Stimulated activated CD4-positive, alpha-beta T cell treated with anti-CD3 and anti-CD28 coated beads, TNF-alpha, amount 100 ng/mL, for 24 hours (primary cell): ENCODE results near the gene MAP2K6.

Experiments used
- DNase-seq, 3 experiments: peaks; one replicate each; pipeline ENCODE4 v3.0.0-alpha.2; 2020; ENCODE audit warnings: low read depth in 3 of 3

MAP2K6 gene

DNA sequence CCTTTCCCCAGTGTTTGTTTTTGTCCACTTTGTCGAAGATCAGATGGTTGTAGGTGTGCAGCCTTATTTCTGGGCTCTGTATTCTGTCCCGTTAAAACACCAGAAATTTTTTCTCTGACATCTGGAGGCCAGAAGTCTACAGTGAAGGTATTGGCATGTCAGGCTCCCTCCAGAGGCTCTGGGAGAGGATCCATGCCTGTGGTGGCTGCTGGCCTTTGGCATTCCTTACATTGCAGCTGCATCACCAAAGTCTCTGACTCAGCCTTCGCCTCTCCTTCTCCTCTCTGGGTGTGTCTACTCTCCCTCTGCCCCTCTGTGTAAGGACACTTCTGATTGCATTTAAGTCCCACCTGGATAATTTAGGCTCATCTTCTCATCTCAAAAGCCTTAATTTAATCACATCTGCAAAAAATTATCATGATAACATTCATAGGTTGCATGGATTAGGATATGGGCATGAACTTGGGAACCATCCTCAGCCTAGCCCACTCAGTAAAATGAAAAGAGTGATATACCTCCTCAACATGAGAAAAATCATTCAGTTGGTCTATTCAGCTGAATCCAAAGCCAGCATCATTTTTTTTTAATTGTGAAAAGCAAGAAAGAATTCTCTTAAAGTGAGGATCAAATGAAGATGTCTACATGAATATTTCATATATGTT lies 78.0 kb downstream of the MAP2K6 start:
- no peak for DNase-seq

DNA sequence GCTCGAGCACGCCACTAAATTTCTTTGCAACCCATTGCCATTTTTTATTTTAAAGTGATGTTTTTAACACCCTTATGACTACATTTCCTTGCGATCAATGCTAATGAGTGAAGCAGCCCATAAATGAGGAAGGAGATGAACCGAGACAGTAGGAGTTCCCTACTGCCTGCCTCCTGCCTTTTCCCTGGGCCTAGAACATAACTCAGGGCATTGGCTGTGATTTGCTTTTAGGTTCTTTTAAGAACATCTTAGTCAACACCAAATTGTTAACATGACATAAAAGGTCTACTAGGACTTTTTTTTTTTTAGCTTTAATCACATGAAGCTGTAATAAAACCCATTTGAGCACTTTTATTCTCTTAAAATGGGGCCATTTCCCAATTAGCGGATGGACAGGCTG lies 81.3 kb downstream of the MAP2K6 start:
- no peak for DNase-seq

DNA sequence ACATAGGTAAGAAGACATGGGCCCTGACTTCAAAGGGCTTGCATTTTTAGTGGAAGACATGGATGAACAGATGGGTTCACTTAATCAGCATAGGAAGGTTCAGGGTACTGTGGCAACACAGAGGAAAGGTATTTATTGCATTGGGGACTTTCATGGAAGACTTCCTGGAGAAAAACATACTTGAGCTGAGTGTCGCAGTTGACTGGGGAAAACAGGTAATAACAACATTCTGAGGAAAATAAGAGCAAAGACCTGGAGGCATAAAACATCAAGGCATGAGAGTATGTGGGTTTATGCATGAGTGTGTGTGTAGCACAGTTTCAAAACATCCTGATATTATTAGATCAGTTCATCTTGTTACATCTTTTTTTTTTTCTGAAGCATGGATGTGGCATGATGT lies 82.7 kb downstream of the MAP2K6 start:
- DNase-seq: no peak

DNA sequence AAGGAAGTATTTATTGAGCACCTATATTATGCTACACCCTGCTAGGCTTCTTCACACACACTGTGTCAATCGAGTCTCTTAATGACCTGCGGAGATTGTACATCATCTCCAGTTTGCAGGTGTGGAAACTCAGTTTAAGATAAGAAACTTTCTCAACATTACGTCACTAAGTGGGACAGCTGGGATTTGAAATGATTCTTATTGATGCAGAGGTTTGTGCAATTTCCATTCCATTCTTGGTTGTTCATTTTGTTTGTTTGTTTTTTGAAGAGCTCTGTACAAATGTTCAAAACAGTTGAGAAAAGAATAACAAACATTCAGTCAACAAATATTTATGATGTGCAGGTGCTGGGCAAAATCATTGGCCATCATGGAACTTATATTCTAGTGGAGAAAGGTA lies 84.8 kb downstream of the MAP2K6 start:
- DNase-seq: no peak

DNA sequence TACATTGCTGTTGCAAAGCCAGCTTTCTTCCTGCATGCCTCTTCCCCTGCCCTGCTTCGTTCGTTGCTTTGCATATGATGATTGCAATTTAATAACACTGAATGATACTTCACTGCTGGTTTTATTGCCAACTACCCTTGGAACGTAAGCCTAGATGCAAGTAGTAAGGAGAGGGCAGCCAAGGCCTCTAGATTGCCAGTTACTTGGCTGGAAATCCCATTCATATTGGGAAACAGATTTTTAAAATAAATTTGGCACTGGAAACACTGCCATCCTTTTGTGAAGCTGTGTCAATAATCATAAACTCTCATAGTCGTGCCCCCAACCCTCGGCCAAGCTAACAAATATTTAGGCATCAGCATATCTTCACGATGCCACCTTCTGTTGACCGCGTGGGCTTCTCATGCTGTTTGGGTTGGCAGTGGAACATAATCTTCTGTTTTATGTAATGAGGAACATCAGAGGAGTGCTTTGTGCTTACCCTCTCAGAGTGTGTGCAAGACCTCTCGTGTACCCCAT lies 86.5 kb downstream of the MAP2K6 start:
- no peak for DNase-seq

DNA sequence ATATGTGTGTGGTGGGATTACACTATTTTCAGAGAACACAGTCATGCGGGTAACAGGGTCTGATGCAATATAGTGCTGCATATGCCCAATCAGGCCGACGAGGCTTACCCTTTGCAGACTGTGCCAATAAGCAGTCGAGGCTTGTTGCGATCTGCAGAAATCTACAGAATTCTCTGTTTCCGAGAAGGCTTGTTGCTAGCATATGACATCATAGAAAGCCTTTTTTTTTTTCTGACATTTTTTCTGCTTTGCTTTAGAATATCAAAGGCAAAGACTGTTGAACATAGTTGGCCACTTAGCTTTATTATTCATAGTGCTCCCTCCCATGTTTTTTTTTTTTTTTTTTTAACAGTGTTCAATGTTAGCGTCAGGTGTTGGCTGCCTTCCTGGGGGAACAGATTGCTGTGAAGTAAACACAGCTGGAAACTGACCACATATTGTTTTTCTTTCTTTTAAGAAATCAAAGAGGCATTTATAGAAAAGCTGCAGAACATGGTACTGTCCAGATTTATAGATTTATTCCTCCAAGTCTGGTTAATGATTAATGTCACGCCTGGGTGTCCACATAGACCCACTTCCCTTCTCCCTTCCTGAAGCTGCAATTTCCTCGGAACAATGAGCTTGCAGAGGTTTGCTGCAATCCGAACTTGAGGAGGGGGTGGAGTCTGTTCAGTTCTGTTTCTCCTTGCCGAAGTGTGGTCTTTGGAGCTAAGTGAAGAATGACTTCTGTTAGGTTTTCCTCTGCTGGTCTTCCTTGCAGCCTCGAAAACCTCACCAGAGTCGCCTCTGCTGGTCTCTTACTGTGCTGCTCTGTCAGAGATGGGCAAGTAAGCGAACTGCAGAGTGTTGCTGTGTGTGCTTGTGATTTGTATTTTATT lies 87.3 kb downstream of the MAP2K6 start:
- DNase-seq: no peak

DNA sequence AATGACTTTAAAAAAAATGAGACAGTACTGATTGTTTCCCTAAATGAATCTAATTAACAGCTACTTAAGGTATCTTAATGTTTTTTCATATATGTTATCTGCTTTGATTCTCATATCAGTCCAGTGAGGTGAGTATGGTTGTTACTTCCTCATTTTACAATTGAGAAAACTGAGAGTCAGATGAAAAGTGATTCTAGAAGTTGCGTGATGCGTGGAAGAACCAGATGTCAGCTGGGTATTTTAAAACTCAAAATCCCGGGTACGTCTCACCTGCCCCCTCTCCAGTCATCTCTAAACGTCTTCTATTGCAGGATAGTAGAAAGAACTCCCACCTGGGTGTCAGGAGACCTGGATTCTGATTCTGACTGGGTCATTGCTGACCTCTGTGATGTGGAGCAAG lies 89.2 kb downstream of the MAP2K6 start:
- no peak for DNase-seq

DNA sequence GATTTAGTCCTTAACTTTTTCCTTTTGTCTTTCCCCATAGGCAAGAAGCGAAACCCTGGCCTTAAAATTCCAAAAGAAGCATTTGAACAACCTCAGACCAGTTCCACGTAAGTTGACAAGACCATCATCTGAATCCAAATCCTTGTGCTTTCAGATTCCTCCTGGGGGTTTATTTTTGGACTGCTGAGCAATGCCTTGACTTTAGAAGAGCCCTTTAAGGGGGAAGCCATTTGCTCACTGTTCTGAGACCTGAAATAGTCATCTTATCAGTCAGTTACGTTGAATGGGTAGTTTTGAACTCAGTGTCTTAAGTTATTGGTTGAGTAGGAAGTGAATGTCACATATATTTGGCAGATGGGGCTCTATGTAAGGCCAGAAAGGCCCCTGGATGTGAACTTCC lies 91.2 kb downstream of the MAP2K6 start:
- DNase-seq: no peak

DNA sequence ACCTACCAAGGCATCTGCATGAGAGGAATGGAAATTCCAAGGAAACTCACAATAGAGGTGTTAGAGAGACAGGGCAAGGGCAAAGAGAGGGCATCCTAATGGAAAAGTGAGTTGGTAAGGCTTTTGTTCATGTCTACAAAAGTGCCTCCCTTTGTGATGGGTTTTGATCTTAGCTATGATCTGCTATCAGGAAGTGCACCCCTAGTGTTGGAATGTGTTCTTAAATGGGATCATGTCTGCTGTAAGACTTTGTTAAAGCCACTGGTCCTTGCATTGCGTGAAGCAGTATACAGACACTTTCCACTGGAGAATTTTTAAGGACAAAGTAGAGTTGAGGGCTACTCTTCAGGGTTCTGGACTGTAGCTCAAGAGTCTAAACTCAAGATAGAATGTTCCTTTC lies 92.0 kb downstream of the MAP2K6 start:
- no peak for DNase-seq

DNA sequence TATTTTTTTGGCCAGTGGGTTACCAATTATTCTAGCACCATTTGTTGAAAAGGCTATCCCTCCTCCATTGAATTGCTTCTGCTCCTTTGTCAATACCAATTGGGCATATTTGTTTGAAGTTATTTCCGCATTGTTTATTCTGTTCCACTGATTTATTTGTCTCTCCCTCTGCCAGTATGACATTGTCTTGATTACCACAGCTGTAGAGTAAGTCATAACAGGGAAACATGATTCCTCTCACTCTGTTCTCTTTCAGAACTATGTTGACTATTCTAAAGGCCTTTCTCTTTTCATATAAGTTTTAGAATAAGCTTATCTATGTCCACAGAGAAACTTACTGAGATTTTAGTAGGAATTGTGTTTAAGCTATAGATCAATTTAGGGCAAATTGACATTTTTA lies 94.3 kb downstream of the MAP2K6 start:
- no peak for DNase-seq

DNA sequence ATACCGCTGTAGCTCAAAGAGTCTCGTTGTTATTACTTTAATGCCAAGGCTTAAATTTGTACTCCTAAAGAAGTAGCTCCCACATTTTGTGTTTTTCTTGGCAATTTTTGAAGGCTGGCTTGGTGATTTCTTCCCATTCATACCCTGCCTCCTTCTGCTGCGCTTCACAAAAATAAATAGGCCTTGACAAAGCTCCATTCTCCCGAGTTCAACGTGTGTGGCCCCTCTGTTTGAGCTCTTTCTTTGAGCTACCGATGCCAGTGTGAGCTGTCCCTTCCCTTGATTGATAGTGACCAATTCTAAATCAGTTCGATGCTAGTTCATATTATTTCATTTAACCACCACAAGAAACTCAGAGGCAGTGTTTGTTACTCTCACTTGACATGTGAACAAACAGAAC lies 96.8 kb downstream of the MAP2K6 start:
- no peak for DNase-seq

DNA sequence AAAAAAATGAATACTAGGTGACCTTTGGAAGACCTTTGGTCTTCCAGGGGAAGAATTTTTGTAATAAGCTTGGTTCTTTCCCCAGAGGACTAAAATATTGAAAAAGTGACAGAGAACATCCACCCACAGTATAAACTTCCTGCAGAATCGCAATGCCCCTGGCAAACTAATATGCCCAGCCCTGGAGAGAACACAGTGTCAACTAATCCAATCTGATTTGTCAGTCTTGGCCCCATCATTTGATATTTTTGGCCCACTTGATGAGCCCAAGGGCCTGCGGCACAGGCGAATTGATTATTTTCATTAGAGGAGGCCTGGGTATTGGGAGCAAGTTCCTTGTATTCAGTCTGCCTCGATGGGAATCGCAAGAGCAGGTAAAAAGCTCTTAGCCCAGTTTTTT lies 98.4 kb downstream of the MAP2K6 start:
- DNase-seq: no peak

DNA sequence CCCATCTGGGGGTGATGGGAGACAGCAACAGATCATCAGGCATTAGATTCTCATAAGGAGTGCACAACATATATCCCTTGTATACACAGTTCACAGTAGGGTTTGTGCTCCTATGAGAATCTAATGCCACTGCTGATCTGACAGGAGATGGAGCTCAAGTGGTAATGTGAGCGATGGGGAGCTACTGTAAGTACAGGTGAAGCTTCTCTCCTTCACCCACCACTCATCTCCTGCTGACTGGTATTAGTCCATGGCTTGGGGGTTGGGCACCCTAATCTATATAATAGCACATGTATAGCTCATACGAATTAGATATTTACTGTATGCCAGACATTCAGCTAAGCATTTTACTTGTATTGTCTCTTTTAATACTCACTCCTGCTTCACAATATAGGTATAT lies 101.7 kb downstream of the MAP2K6 start:
- no peak for DNase-seq

DNA sequence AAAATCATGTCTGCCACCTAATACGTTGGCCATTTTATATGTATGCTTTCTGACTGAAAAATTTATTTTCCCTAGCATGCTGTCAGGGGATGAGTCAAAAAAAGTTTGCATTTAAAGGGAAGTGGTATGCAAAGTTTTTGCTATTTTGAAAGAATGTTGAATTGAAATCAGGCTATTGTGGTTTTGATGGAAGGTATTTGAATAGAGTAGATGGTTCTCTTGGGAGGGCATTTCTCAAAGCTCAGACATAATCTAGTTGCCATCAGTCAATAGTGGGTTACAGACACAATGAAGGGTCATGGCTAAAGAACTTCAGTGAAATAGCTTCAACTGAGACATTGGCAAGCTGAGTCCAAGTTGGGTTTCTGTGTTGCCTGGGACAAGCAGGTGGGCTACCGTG lies 102.4 kb downstream of the MAP2K6 start:
- DNase-seq: no peak

DNA sequence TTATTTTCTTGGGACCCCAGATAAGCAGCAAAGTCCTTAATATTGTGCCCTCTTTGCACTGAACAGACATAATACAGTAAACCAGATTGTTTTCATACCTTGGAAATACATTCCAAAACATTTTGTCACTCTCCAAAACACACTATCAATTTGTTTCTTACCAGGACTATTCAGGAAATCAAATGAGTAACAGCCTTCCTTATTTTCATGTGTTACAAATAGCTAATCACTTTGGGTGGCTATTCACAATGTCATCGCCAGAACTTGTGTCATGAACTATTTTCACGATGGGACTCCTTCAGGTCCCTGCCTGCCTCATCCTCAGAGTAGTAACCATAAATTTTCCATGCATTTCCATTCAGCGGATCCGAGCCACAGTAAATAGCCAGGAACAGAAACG lies 104.5 kb downstream of the MAP2K6 start:
- no peak for DNase-seq

DNA sequence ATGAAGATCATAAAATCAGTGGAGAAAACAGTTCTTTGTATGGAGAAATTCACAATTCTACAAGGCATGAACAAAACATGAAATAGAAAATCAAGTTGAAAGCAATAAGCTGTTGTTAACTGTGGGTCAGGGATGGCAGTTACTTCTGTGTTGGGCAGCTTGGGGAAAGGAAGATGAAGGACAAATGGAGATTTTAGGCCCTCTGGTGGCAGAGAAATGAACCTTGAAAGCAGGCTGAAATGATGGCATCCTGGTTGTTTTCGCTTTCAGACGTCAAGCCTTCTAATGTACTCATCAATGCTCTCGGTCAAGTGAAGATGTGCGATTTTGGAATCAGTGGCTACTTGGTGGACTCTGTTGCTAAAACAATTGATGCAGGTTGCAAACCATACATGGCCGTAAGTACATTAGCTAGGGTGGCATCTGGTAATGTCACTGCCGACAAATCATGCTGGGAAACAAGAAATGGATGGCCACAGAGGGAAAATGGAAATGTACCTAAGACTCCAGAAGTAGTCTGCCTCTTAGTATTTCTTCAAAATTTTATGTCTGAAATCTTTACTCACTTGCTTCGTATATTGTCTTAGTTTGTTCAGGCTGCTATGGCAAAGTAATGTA lies 108.9 kb downstream of the MAP2K6 start:
- DNase-seq: no peak

DNA sequence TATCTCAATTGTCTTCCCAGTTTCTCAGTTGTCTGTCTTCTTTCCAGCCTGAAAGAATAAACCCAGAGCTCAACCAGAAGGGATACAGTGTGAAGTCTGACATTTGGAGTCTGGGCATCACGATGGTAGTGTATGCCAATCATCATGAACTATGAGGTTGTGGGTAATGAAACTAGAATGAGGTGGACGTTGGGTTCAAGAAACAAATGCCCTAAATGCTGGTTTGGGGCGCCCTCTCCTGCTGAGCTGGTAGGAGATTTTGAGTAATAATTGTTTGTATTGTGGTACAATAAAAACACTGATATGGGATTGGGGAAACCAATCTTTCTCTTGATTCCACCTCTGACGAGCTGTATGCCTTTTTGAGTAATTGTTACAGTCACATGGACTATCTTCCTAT lies 110.4 kb downstream of the MAP2K6 start:
- DNase-seq: no peak

DNA sequence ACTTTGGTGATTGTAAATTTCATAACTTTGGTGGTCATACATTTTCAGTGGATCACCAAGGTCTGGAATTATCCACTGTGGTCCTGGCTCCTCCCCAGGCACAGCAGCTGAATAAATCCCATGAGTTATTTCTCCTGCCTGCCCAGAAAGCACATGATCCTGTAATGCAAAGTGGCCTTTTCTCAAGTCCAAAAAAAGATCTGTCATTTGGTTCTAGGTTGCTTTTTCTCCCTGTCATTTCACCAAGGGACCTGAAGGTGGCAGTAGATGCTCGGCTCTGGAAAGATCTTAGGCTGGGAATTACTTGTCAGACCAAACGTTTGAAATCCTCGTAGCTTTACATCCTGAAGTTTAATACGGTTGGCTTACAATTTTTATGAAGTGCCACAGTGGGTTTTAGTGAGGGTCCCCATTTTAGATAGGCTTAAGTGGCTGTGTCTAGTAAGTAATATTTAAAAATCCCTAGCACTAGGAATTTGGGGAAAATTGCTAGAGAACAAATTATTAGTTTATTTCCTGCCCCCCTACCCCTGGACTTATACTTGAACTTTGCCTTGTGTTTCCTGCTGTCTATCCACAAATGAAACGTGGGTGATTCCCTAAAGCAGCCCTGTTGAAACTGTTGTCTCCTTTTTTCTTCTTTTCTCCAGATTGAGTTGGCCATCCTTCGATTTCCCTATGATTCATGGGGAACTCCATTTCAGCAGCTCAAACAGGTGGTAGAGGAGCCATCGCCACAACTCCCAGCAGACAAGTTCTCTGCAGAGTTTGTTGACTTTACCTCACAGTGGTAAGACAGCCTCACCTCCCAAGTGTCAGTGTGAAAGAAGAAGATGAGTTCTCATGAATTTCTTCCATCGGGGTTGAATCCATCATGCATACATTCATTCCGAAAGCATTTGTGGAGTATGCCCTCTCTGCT lies 111.7 kb downstream of the MAP2K6 start:
- DNase-seq: no peak

DNA sequence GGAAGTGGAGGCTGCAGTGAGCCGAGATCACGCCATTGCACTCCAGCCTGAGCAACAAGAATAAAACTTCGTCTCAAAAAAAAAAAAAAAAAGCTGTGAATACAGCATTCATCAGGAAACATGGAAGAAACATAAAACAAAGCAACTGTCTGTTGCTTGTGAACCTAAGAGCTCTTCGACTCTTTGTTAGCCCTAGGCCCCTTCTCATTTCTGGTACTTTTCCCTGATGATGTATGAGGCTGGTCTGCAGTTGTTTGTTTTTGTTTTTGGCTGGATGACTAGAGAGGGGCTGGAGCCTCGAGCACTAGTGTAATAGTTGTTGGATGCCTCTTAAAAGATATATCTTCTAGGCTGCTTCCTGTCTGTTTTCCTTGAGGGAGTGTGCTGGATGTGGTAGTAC lies 113.5 kb downstream of the MAP2K6 start:
- DNase-seq: no peak

DNA sequence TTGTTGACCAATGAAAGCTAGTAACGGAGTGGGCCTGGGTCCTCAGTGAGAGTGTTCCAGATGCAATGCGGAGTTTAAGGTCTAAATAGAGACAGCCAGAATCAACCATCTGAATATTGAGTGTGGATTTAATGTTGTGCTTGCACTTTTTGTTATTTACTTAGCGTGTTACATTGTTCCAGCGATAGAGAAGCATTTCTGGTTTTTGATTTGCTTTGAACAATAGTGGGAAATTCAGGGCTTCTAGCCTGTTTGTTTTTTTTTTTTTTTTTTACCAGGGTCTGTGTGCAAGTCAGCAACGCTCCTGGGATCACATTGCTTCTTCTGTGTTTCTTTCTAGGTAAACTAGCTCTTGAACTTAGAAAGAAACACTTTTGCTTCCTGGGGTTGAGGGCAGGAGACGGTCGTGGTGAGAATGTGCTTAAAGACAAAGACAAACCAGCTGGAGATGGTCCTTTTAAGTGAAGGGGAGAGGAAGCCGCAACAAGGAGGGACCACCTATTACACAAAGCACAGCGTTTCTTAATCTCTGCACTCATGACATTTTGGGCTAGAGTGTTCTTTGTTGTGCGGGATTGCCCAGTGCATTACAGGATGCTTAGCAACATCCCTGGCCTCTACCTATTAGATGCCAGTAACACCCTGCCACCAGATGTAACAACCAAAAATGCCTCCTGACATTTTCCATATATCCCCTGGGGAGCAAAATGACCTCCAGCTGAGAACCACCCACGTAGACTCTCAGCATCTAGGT lies 119.2 kb downstream of the MAP2K6 start:
- no peak for DNase-seq

DNA sequence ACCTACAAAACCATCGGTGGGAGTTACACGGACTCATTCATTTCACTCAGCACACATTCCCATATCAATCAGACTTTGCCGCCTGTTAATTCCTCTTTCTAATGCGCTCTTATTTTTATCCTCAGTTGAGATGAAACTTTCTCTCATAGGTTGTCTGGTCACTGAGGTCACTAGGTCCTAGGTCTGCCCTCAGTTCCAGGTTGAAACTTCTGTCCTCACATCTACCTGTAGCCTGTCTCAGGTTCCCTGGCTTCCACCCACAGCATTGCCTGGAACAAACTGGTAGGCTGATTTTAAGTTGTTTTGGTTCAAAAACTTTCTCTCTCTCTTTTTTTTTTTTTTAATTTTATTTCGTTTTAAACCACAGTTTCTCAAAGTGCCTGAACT lies 119.7 kb downstream of the MAP2K6 start:
- DNase-seq: no peak
